Measurements from ENCODE around the gene EPG5.

DNA sequence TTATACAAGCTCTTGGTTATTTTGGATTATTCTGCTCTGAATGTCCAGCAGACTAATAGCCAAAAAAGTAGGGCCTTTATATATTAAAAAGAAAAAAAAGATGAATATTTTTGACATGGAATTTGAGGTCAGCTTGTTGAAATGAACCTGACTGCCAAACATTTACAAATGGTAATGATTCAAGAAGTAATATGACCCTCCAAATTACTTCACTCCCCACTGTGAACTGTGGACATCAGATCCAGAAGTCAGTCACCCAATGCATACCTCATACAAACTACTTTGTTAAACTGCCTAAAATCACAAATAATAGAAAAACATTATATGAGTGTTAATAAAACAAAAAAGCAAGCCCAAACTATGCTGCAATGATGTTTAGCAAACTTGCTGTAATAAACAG is 10.0 kb downstream of the EPG5 start:
- TF ChIP-seq SMC3 (IDR thresholded peaks at IDR 0.05) (no peak), ZNF302 (CRISPR knock-in tag; IDR thresholded peaks at IDR 0.05) (no peak), NR3C1 (IDR thresholded peaks at IDR 0.05) (no peak), MAZ (IDR thresholded peaks at IDR 0.05; ENCODE audit: borderline replicate concordance, low read depth, low read length) (no peak), RAD21 (conservative IDR thresholded peaks at IDR 0.05 in 1 of 2, IDR thresholded peaks at IDR 0.05 in 1 of 2) (no peak)
- TF ChIP-seq, protein P1, sequence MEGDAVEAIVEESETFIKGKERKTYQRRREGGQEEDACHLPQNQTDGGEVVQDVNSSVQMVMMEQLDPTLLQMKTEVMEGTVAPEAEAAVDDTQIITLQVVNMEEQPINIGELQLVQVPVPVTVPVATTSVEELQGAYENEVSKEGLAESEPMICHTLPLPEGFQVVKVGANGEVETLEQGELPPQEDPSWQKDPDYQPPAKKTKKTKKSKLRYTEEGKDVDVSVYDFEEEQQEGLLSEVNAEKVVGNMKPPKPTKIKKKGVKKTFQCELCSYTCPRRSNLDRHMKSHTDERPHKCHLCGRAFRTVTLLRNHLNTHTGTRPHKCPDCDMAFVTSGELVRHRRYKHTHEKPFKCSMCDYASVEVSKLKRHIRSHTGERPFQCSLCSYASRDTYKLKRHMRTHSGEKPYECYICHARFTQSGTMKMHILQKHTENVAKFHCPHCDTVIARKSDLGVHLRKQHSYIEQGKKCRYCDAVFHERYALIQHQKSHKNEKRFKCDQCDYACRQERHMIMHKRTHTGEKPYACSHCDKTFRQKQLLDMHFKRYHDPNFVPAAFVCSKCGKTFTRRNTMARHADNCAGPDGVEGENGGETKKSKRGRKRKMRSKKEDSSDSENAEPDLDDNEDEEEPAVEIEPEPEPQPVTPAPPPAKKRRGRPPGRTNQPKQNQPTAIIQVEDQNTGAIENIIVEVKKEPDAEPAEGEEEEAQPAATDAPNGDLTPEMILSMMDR (IDR thresholded peaks at IDR 0.05): no peak

Data from A549 (cell line).